D341Med (cell line): ENCODE data around the gene HOXD9.

Experiments used
- DNase-seq: peaks from one replicate; pipeline ENCODE4 v3.0.0; 2012; ENCODE audit warnings: low spot score

The HOXD9 gene

GRCh38 chr2:176098366-176099158 is 24.0 kb upstream of the HOXD9 start:
- no peak for DNase-seq

GRCh38 chr2:176099159-176099727 is 23.3 kb upstream of the HOXD9 start:
- DNase-seq = no peak

- DNase-seq = peak; percentile 31
Observed at GRCh38 chr2:176099728-176100546, 22.6 kb upstream of the HOXD9 start, which contains the start of gene HOXD12. Gene HOXD12, plus strand, starts transcription at chr2:176099795. Its CDS starts 7 bp downstream, at chr2:176099802.

- no peak for DNase-seq
Observed at GRCh38 chr2:176100547-176101140, 21.9 kb upstream of the HOXD9 start.

- DNase-seq = no peak
Observed at GRCh38 chr2:176101216-176101830, 21.2 kb upstream of the HOXD9 start.

GRCh38 chr2:176101842-176102241 is 20.7 kb upstream of the HOXD9 start:
- DNase-seq = no peak

- DNase-seq = no peak
Observed at GRCh38 chr2:176102309-176102866, 20.1 kb upstream of the HOXD9 start.

- DNase-seq = no peak
Observed at GRCh38 chr2:176103194-176103593, 19.3 kb upstream of the HOXD9 start.

- no peak for DNase-seq
Observed at GRCh38 chr2:176103742-176104315, 18.7 kb upstream of the HOXD9 start.

- no peak for DNase-seq
Observed at GRCh38 chr2:176104316-176105077, 18.0 kb upstream of the HOXD9 start.

- no peak for DNase-seq
Observed at GRCh38 chr2:176105078-176105729, 17.3 kb upstream of the HOXD9 start.

- no peak for DNase-seq
Observed at GRCh38 chr2:176105730-176106580, 16.6 kb upstream of the HOXD9 start.

GRCh38 chr2:176106581-176107539 is 15.7 kb upstream of the HOXD9 start, which contains the start of gene HOXD11:
Gene HOXD11, plus strand, starts transcription at chr2:176107280. Its CDS starts 76 bp downstream, at chr2:176107356.
- DNase-seq = no peak

- DNase-seq = no peak
Observed at GRCh38 chr2:176107731-176108181, 14.8 kb upstream of the HOXD9 start.

GRCh38 chr2:176109192-176109901 is 13.2 kb upstream of the HOXD9 start:
- DNase-seq = no peak

GRCh38 chr2:176109946-176110345 is 12.6 kb upstream of the HOXD9 start:
- DNase-seq = no peak
